GM23248 (cell line): Measurements from ENCODE around the gene RCBTB1.

Source experiments
- EZH2 ChIP-seq: fragments of 200-600 bp; sonication (generic); IDR thresholded peaks from 2 replicates; pipeline ENCODE4 v1.6.1; 2018; ENCODE audit warnings: antibody characterized with exemption, mild to moderate bottlenecking; ENCODE audit not compliant: insufficient read depth, poor library complexity, severe bottlenecking
- EZH2phosphoT487 ChIP-seq: fragments of 200-600 bp; sonication (generic); IDR thresholded peaks from 2 replicates; pipeline ENCODE4 v1.6.1; 2018; ENCODE audit warnings: antibody characterized with exemption, moderate library complexity, mild to moderate bottlenecking, low read depth; ENCODE audit not compliant: insufficient read depth

DNA sequence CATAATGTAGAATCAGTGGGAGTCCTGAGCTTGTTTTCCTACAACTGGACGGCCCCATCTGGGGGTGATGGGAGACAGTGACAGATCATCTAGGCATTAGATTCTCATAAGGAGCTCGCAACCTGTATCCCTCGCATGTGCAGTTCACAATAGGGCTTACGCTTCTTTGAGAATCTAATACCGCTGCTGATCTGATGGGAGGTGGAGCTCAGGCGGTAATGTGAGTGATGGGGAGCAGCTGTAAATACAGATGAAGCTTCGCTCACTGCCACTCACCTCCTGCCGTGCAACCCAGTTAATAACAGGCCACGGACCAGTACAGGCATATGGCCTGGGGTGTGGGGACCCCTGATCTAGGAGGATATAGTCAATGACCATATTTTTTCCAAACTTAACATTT lies 38.8 kb downstream of the RCBTB1 start:
- TF ChIP-seq EZH2, result no peak
- no peak for TF ChIP-seq EZH2phosphoT487
